ENCODE data around the gene CCNG2. TPM values are rescaled to one million over a fixed set of nuclear protein-coding genes. Genes with fewer than 3 reads are reported as not detected.
A peak's percentile ranks its signal among the peaks of the same experiment; 100 is the strongest.

Gene CCNG2
- total and polyA plus RNA-seq, 8 donors, result 4.7 to 30.2 (median 9.6) TPM

DNA sequence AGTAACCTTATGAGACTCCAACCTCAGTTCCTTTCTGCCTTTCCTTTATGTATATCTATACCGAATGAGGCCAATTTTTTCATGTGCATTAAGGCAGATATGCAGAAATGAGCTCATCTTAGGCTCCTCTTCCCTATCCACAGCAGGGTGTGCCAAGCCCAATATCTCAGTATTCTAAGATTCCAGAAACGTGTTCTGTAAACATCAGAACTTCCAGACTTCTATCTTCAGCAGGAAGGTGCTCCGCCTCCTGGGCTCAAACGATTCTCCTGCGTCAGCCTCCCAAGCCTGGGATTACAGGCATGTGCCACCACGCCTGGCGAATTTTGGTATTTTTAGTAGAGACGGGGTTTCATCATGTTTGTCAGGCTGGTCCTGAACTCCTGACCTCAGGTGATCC, 31.0 kb upstream of the CCNG2 start:
- intact Hi-C loops (cut with DNase I), result loop anchor here in 1 of 3 donors (10.0 kb wide), 1 partner anchor 79 kb away; no protein-coding TSS in a partner anchor
- Histone ChIP-seq H3K27ac (no peak overlapping the region), H3K9me3 (no peaks in the 10 kb centered on the region), H3K27me3 (no peaks in the 10 kb centered on the region), H3K36me3 (no peaks in the 10 kb centered on the region), H3K4me3 (no peak overlapping the region), H3K4me1 (no peaks in the 10 kb centered on the region)
- FAIRE-seq, result no peak
- ATAC-seq, result no peak
- no peak for DNase-seq
- TF ChIP-seq, protein P1, sequence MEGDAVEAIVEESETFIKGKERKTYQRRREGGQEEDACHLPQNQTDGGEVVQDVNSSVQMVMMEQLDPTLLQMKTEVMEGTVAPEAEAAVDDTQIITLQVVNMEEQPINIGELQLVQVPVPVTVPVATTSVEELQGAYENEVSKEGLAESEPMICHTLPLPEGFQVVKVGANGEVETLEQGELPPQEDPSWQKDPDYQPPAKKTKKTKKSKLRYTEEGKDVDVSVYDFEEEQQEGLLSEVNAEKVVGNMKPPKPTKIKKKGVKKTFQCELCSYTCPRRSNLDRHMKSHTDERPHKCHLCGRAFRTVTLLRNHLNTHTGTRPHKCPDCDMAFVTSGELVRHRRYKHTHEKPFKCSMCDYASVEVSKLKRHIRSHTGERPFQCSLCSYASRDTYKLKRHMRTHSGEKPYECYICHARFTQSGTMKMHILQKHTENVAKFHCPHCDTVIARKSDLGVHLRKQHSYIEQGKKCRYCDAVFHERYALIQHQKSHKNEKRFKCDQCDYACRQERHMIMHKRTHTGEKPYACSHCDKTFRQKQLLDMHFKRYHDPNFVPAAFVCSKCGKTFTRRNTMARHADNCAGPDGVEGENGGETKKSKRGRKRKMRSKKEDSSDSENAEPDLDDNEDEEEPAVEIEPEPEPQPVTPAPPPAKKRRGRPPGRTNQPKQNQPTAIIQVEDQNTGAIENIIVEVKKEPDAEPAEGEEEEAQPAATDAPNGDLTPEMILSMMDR (IDR thresholded peaks at IDR 0.05), result no peak
- WGBS, 2 donors, result 57 to 66% methylated on average over 8 of the region's 8 CpGs

DNA sequence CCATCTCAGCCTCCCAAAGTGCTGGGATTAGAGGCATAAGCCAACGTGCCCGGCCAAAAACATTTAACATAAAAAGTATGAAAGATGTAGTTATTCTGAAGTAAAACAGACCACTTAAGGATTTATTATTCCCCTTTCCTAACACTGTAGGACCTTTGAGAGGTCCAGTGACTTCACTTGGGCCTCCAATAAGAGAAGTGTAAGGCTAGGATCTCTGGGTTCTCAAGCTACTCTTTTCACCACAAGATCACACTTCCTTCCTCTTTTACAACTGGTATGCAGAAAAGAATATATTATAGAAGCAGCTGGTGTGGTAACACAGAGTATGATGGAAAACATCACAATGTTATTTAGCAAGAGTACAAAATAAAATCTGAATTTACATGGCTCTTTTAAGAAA, 30.2 kb upstream of the CCNG2 start:
- FAIRE-seq, result no peak
- TF ChIP-seq, protein P1 (IDR thresholded peaks at IDR 0.05), result no peak
- no peak overlapping the region for H3K4me3 ChIP-seq
- no peak overlapping the region for H3K27ac ChIP-seq
- intact Hi-C loops (cut with DNase I), result loop anchor here in 1 of 3 donors (10.0 kb wide), 1 partner anchor 78 kb away; no protein-coding TSS in a partner anchor
- no peaks in the 10 kb centered on the region for H3K4me1 ChIP-seq
- H3K9me3 ChIP-seq, result no peaks in the 10 kb centered on the region
- H3K36me3 ChIP-seq, result no peaks in the 10 kb centered on the region
- no peaks in the 10 kb centered on the region for H3K27me3 ChIP-seq
- 83 to 91% methylated on average over 2 of the region's 2 CpGs for WGBS, 2 donors
- no peak for DNase-seq
- peak in 2 of 4 donors; percentile 56 to 75 for ATAC-seq

DNA sequence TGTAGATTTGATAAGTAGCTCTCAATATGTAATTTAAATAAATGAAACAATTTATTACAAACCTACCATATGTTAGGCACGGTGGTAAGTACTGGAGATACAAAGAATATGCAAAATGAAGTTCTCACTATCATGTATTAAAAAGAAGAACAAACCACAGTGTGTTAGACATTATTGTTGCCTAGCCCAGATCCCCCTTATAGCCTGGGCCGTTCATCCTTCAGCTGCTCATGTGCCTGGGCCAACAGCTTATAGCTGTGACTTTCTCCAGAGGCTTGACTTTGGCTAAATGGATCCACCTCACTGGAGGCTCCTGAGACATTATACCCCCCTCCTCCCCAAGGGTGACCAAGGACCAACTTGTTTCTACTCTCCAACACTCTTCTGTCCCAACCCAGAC, 29.8 kb upstream of the CCNG2 start:
- H3K36me3 ChIP-seq, result no peaks in the 10 kb centered on the region
- FAIRE-seq (no peak), DNase-seq (no peak), ATAC-seq (no peak)
- no peak overlapping the region for H3K27ac ChIP-seq
- 77 to 83% methylated on average over 2 of the region's 2 CpGs for WGBS, 2 donors
- H3K4me1 ChIP-seq, result no peaks in the 10 kb centered on the region
- no peaks in the 10 kb centered on the region for H3K27me3 ChIP-seq
- TF ChIP-seq, protein P1 (IDR thresholded peaks at IDR 0.05), result no peak
- H3K4me3 ChIP-seq, result no peak overlapping the region
- no peaks in the 10 kb centered on the region for H3K9me3 ChIP-seq
- intact Hi-C loops (cut with DNase I), result loop anchor here in 1 of 3 donors (10.0 kb wide), 1 partner anchor 78 kb away; no protein-coding TSS in a partner anchor

DNA sequence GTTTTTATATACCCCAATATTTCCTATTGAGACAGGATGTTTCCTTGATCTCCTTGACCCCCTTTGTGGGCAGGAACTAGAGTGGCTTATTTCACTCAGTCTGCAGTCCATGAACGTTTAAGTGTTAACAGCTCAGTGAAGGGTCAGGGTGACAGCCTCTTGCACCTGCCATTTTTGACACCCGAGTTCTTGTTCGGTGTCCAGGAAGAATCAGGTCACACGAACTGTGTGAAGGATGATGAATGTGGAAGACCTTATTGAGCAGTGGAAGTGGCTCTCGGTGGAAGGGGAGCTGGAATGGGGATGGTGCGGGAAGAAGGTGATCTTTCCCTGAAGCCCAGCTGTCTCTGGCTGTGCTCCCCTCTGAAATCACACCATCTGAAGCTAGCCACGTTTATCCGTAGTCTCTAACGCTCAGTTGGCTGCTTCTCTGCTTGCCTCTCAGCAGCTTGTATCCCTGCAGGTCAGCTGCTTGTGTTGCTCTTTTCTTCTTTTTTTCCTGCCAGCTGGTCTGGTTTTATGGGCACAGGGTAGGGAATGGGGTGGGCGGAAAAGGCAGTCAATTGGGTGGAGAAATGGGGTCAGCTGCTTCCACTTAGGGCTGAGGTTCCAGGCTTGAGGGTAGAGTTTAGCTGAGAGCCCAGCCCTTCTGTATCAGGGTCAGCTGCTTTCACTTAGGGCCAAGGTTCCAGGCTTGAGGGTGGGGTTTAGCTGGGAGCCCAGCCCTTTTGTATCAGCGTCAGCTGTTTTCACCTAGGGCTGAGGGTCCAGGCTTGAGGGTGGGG, 29.0 kb upstream of the CCNG2 start:
- TF ChIP-seq, protein P1 (IDR thresholded peaks at IDR 0.05), result no peak
- no peak overlapping the region for H3K27ac ChIP-seq
- 57 to 60% methylated on average over 11 of the region's 11 CpGs for WGBS, 2 donors

More for the DNA sequence above, 29.0 kb upstream of the CCNG2 start:
- FAIRE-seq (no peak), ATAC-seq (no peak), DNase-seq (no peak)
- Histone ChIP-seq H3K27me3 (no peaks in the 10 kb centered on the region), H3K4me1 (no peaks in the 10 kb centered on the region), H3K4me3 (no peak overlapping the region), H3K9me3 (no peaks in the 10 kb centered on the region), H3K36me3 (no peaks in the 10 kb centered on the region)
- intact Hi-C loops (cut with DNase I), result loop anchor here in 1 of 3 donors (10.0 kb wide), 1 partner anchor 77 kb away; no protein-coding TSS in a partner anchor

Data from pancreas (tissue), 10 donors.